Mesodermal cell (in vitro differentiated cells): ENCODE measurements around the gene PTRH1.

Experiments used
- H3K27ac ChIP-seq: 2 replicates; pipeline ENCODE4 v1.7.0; 2013; ENCODE audit warnings: mild to moderate bottlenecking, low read depth, low read length, moderate library complexity; ENCODE audit not compliant: severe bottlenecking
- H3K36me3 ChIP-seq: 2 replicates; pipeline ENCODE4 v1.7.1; 2013; ENCODE audit warnings: mild to moderate bottlenecking, low read length, moderate library complexity; ENCODE audit not compliant: control insufficient read depth, insufficient read depth
- H3K4me1 ChIP-seq: one replicate; pipeline ENCODE4 v1.7.1; 2013; ENCODE audit warnings: mild to moderate bottlenecking, low read length; ENCODE audit not compliant: insufficient read depth, control insufficient read depth, poor library complexity, severe bottlenecking
- H3K4me3 ChIP-seq: 2 replicates; pipeline ENCODE4 v1.7.0; 2013; ENCODE audit warnings: low read length, control low read depth, mild to moderate bottlenecking; ENCODE audit not compliant: insufficient read depth, poor library complexity, severe bottlenecking; ENCODE audit errors: extremely low read depth
- H3K9me3 ChIP-seq: 2 replicates; pipeline ENCODE4 v1.7.1; 2013; ENCODE audit warnings: mild to moderate bottlenecking, low read length, moderate library complexity; ENCODE audit not compliant: control insufficient read depth
- WGBS, 2 experiments: methylation state at CpG; one replicate each; pipeline ENCODE4 v1.1.5; 2013; ENCODE audit warnings: missing lambda C conversion rate in 2 of 2; ENCODE audit not compliant: insufficient coverage in 2 of 2; 5-methylcytosine and 5-hydroxymethylcytosine counted together

PTRH1 gene

GRCh38 chr9:127694890-127695720 is 20.4 kb downstream of the PTRH1 start:
- Histone ChIP-seq H3K9me3 (no peaks in the 10 kb centered on the region), H3K36me3 (peaks cover 7% of the 10 kb centered on the region), H3K4me1 (no peaks in the 10 kb centered on the region), H3K27ac (no peak overlapping the region), H3K4me3 (no peak overlapping the region)
- 90 to 98% methylated on average over 5 to 8 of the region's 9 CpGs for WGBS, 2 experiments

- H3K4me1 ChIP-seq: no peaks in the 10 kb centered on the region
- no peak overlapping the region for H3K4me3 ChIP-seq
- WGBS, 2 experiments: 87 to 90% methylated on average over 3 of the region's 4 CpGs
- peaks cover 19% of the 10 kb centered on the region for H3K36me3 ChIP-seq
- no peaks in the 10 kb centered on the region for H3K9me3 ChIP-seq
- no peak overlapping the region for H3K27ac ChIP-seq
Measured at GRCh38 chr9:127693697-127694096, 21.8 kb downstream of the PTRH1 start.

GRCh38 chr9:127693143-127693542 is 22.3 kb downstream of the PTRH1 start:
- Histone ChIP-seq H3K4me3 (no peak overlapping the region), H3K36me3 (peaks cover 25% of the 10 kb centered on the region), H3K27ac (no peak overlapping the region), H3K4me1 (no peaks in the 10 kb centered on the region), H3K9me3 (no peaks in the 10 kb centered on the region)
- WGBS, 2 experiments: 94 to 97% methylated on average over 8 to 9 of the region's 10 CpGs

GRCh38 chr9:127692071-127692470 is 23.4 kb downstream of the PTRH1 start:
- Histone ChIP-seq H3K27ac (no peak overlapping the region), H3K36me3 (peaks cover 35% of the 10 kb centered on the region), H3K9me3 (no peaks in the 10 kb centered on the region), H3K4me3 (no peak overlapping the region), H3K4me1 (no peaks in the 10 kb centered on the region)
- 86 to 95% methylated on average over 12 of the region's 20 CpGs for WGBS, 2 experiments

GRCh38 chr9:127690735-127691134 is 24.7 kb downstream of the PTRH1 start:
- Histone ChIP-seq H3K36me3 (peaks cover 35% of the 10 kb centered on the region), H3K27ac (no peak overlapping the region), H3K4me3 (no peak overlapping the region), H3K9me3 (no peaks in the 10 kb centered on the region), H3K4me1 (no peaks in the 10 kb centered on the region)
- 96 to 100% methylated on average over 7 of the region's 10 CpGs for WGBS, 2 experiments

GRCh38 chr9:127689329-127690000 is 26.0 kb downstream of the PTRH1 start:
- 93 to 99% methylated on average over 11 to 12 of the region's 13 CpGs for WGBS, 2 experiments

GRCh38 chr9:127686461-127687393 is 28.7 kb downstream of the PTRH1 start:
- Histone ChIP-seq H3K36me3 (peaks cover 61% of the 10 kb centered on the region), H3K27ac (no peak overlapping the region), H3K4me3 (no peak overlapping the region), H3K9me3 (no peaks in the 10 kb centered on the region), H3K4me1 (peaks cover 16% of the 10 kb centered on the region)
- WGBS, 2 experiments: 93 to 97% methylated on average over 4 to 6 of the region's 6 CpGs

More at GRCh38 chr9:127689329-127690000, 26.0 kb downstream of the PTRH1 start:
- peaks cover 5% of the 10 kb centered on the region for H3K4me1 ChIP-seq
- H3K4me3 ChIP-seq: no peak overlapping the region
- H3K27ac ChIP-seq: no peak overlapping the region
- H3K36me3 ChIP-seq: peaks cover 40% of the 10 kb centered on the region
- no peaks in the 10 kb centered on the region for H3K9me3 ChIP-seq

- WGBS, 2 experiments: 94 to 100% methylated on average over 3 of the region's 4 CpGs
- no peaks in the 10 kb centered on the region for H3K9me3 ChIP-seq
- H3K27ac ChIP-seq: no peak overlapping the region
- H3K36me3 ChIP-seq: peaks cover 73% of the 10 kb centered on the region
- no peak overlapping the region for H3K4me3 ChIP-seq
- peaks cover 16% of the 10 kb centered on the region for H3K4me1 ChIP-seq
Measured at GRCh38 chr9:127684576-127684975, 30.9 kb downstream of the PTRH1 start.

- H3K36me3 ChIP-seq: peaks cover 73% of the 10 kb centered on the region
- H3K4me3 ChIP-seq: no peak overlapping the region
- peaks cover 16% of the 10 kb centered on the region for H3K4me1 ChIP-seq
- H3K9me3 ChIP-seq: no peaks in the 10 kb centered on the region
- WGBS, 2 experiments: 94 to 96% methylated on average over 3 to 4 of the region's 5 CpGs
- H3K27ac ChIP-seq: peak overlapping the region; percentile 16
Measured at GRCh38 chr9:127683723-127684122, 31.7 kb downstream of the PTRH1 start.

GRCh38 chr9:127682351-127683136 is 32.9 kb downstream of the PTRH1 start:
- H3K36me3 ChIP-seq: peaks cover 67% of the 10 kb centered on the region
- no peaks in the 10 kb centered on the region for H3K9me3 ChIP-seq
- H3K4me3 ChIP-seq: no peak overlapping the region
- H3K4me1 ChIP-seq: peaks cover 16% of the 10 kb centered on the region
- no peak overlapping the region for H3K27ac ChIP-seq
- WGBS, 2 experiments: 95 to 96% methylated on average over 19 to 22 of the region's 23 CpGs
